ENCODE results near the gene NFE2L2. TPM values are rescaled to one million over a fixed set of nuclear protein-coding genes. Genes with fewer than 3 reads are reported as not detected.
A peak's percentile ranks its signal among the peaks of the same experiment; 100 is the strongest.

NFE2L2 gene
- total and polyA plus RNA-seq, 2 experiments from 2014 or later = 35.0 to 39.1 TPM

- Histone ChIP-seq H3K27ac (ENCODE audit: low read depth) (0 out of 2 replicates have a peak overlapping the region, but pooled peaks have one; percentile 20), H3K4me3 (no peak overlapping the region), H4K20me1 (replicated peaks; ENCODE audit: insufficient read depth) (peaks cover 52% of the 10 kb centered on the region), H3K79me2 (replicated peaks; ENCODE audit: insufficient read depth) (peaks cover 98% of the 10 kb centered on the region), H3K4me2 (peak overlapping the region; percentile 33; the same call in 1 of the 2 replicates), H2AFZ (no peak overlapping the region), H3F3A (replicated peaks; ENCODE audit: low read depth) (no peaks in the 10 kb centered on the region), H3K9me2 (ENCODE audit: insufficient read depth) (no peaks in the 10 kb centered on the region; the same call in 1 of the 2 replicates), H3K27me3 (ENCODE audit: insufficient read depth) (no peaks in the 10 kb centered on the region), H3K4me1 (ENCODE audit: insufficient read depth) (peaks cover 44% of the 10 kb centered on the region), H3K36me3 (ENCODE audit: insufficient read depth) (no peaks in the 10 kb centered on the region)
- ATAC-seq = no peak
- Mint-ChIP-seq H3K27ac (peak overlapping the region; percentile 36; the same call in 1 of the 2 replicates), H3K36me3 (ENCODE audit: low read depth) (no peaks in the 10 kb centered on the region; the same call in 2 of the 3 replicates), H3K4me1 (peaks cover 56% of the 10 kb centered on the region), H3K4me3 (no peak overlapping the region), H3K27me3 (ENCODE audit: insufficient read depth, low read depth, poor library complexity) (peaks cover 9% of the 10 kb centered on the region), H3K9me3 (no peaks in the 10 kb centered on the region)
- no peak for DNase-seq (ENCODE audit: low spot score)
- TF ChIP-seq STAT1 (IDR thresholded peaks at IDR 0.05; ENCODE audit: unreplicated experiment) (no peak), ZNF331 (CRISPR knock-in tag; IDR thresholded peaks at IDR 0.05; ENCODE audit: low read depth) (no peak), CTCF (conservative IDR thresholded peaks at IDR 0.05; ENCODE audit: low read depth in 2 of 2) (no peak), ZNF462 (CRISPR knock-in tag; IDR thresholded peaks at IDR 0.05) (no peak), ETS1 (IDR thresholded peaks at IDR 0.05) (no peak), CREB1 (CRISPR knock-in tag; IDR thresholded peaks at IDR 0.05; ENCODE audit: low read depth) (no peak)
Observed at GRCh38 chr2:177243073-177243472, 21.5 kb downstream of the NFE2L2 start.

Measured in GM23338 (cell line).